C1 segment of cervical spinal cord (tissue), 14 donors: ENCODE data around the gene MPO.

ENCODE experiments used
- DNase-seq, 14 donors: peaks; one replicate each; lab custom pipeline; 2025; lab: John Stamatoyannopoulos, UW

MPO gene

GRCh38 chr17:58279736-58280479 is 827 bp downstream of the MPO start:
- DNase-seq, result no peak

- peak in 2 of 14 donors; percentile 32 to 60 for DNase-seq
These were observed 1.6 kb downstream of the MPO start for GRCh38 chr17:58279016-58279711.

- peak in 2 of 14 donors; percentile 36 to 60 for DNase-seq
These were observed 2.1 kb downstream of the MPO start for GRCh38 chr17:58278661-58279015.

- no peak for DNase-seq
These were observed 2.7 kb downstream of the MPO start for GRCh38 chr17:58277802-58278595.

- no peak for DNase-seq
These were observed 3.5 kb downstream of the MPO start for GRCh38 chr17:58277107-58277801.

- no peak for DNase-seq
These were observed 4.3 kb downstream of the MPO start for GRCh38 chr17:58276423-58276822.

- DNase-seq, result no peak
These were observed 5.3 kb downstream of the MPO start for GRCh38 chr17:58275417-58275816.

GRCh38 chr17:58273453-58274104 is 7.2 kb downstream of the MPO start:
- DNase-seq, result no peak

- no peak for DNase-seq
These were observed 8.1 kb downstream of the MPO start for GRCh38 chr17:58272367-58273280.

- no peak for DNase-seq
These were observed 9.4 kb downstream of the MPO start for GRCh38 chr17:58271216-58271931.

- DNase-seq, result no peak
These were observed 10.1 kb downstream of the MPO start for GRCh38 chr17:58270476-58271215.

- DNase-seq, result no peak
These were observed 11.0 kb downstream of the MPO start for GRCh38 chr17:58269557-58270291.

- no peak for DNase-seq
These were observed 11.8 kb downstream of the MPO start for GRCh38 chr17:58268774-58269556.

- DNase-seq, result no peak
These were observed 12.4 kb downstream of the MPO start for GRCh38 chr17:58268326-58268725.

GRCh38 chr17:58267347-58268324 is 13.1 kb downstream of the MPO start:
- DNase-seq, result no peak
